ENCODE data around the gene ANK2.

ANK2 gene

GRCh38 chr4:113009461-113009860, 40.0 kb upstream of the ANK2 start:
- TF ChIP-seq, protein P1, sequence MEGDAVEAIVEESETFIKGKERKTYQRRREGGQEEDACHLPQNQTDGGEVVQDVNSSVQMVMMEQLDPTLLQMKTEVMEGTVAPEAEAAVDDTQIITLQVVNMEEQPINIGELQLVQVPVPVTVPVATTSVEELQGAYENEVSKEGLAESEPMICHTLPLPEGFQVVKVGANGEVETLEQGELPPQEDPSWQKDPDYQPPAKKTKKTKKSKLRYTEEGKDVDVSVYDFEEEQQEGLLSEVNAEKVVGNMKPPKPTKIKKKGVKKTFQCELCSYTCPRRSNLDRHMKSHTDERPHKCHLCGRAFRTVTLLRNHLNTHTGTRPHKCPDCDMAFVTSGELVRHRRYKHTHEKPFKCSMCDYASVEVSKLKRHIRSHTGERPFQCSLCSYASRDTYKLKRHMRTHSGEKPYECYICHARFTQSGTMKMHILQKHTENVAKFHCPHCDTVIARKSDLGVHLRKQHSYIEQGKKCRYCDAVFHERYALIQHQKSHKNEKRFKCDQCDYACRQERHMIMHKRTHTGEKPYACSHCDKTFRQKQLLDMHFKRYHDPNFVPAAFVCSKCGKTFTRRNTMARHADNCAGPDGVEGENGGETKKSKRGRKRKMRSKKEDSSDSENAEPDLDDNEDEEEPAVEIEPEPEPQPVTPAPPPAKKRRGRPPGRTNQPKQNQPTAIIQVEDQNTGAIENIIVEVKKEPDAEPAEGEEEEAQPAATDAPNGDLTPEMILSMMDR (IDR thresholded peaks at IDR 0.05): no peak
- no peak for DNase-seq (ENCODE audit: low spot score)
- no peak overlapping the region for H3K4me3 ChIP-seq
- H3K27ac ChIP-seq: no peak overlapping the region

GRCh38 chr4:113012122-113012725, 37.2 kb upstream of the ANK2 start:
- TF ChIP-seq, protein P1 (IDR thresholded peaks at IDR 0.05): no peak
- no peak overlapping the region for H3K27ac ChIP-seq
- H3K4me3 ChIP-seq: no peak overlapping the region
- DNase-seq (ENCODE audit: low spot score): no peak

- TF ChIP-seq, protein P1 (IDR thresholded peaks at IDR 0.05): no peak
- Histone ChIP-seq H3K4me3 (no peak overlapping the region), H3K27ac (no peak overlapping the region)
- DNase-seq (ENCODE audit: low spot score): no peak
These were observed 36.7 kb upstream of the ANK2 start for GRCh38 chr4:113012786-113013185.

DNA sequence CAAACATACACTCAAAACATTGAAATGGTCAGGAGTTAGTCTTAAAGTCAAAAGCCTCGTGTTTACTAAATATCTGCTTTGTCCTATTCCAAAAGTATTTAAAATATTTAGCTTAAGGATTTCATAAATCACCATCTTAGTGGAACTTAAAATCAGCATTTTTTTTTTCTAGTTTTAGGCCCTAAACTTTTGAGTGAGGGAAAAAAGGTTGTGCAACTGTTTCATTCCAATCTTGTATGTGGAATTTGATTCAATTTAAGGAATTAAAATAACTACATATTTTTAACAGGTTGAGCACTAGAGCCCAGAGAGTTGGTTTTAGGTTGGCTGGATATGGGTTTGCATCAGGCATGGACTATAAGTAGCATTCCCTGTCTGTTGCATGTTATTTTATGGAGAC, 35.7 kb upstream of the ANK2 start:
- no peak overlapping the region for H3K27ac ChIP-seq
- no peak for DNase-seq (ENCODE audit: low spot score)
- TF ChIP-seq, protein P1 (IDR thresholded peaks at IDR 0.05): no peak
- H3K4me3 ChIP-seq: no peak overlapping the region

GRCh38 chr4:113016377-113016776, 33.1 kb upstream of the ANK2 start:
- Histone ChIP-seq H3K27ac (no peak overlapping the region), H3K4me3 (no peak overlapping the region)
- no peak for DNase-seq (ENCODE audit: low spot score)
- TF ChIP-seq, protein P1 (IDR thresholded peaks at IDR 0.05): no peak

DNA sequence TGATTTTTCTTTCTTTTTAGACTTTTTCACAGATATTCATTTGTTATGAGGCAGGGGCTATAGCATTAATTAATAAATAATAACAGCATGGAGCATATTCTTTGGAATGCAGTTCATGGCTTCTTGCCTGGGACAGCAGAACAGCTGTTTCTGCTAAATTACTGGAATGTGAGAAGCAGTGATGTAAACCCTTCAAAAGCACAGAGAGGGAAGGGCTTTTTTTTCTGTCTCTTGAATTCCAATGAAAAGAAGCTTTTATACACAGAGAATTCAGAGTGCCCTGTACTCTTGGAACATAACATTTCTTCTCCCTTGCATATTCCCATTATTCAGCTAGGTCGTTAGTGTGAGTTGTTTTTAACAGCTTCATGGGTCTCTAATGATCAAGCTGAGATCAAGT, 28.5 kb upstream of the ANK2 start:
- no peak for DNase-seq (ENCODE audit: low spot score)
- TF ChIP-seq, protein P1 (IDR thresholded peaks at IDR 0.05): no peak
- Histone ChIP-seq H3K4me3 (no peak overlapping the region), H3K27ac (no peak overlapping the region)

- DNase-seq (ENCODE audit: low spot score): no peak
- Histone ChIP-seq H3K4me3 (no peak overlapping the region), H3K27ac (no peak overlapping the region)
- TF ChIP-seq, protein P1 (IDR thresholded peaks at IDR 0.05): no peak
These were observed 25.1 kb upstream of the ANK2 start for GRCh38 chr4:113024388-113024787.

Data from coronary artery (tissue), 2 donors.